SH-SY5Y (cell line): Measurements from ENCODE around the gene PNISR.

Source experiments
- GATA2 ChIP-seq: IDR thresholded peaks from 2 replicates; pipeline ENCODE4 v1.6.1; 2011; ENCODE audit warnings: mild to moderate bottlenecking, low read depth, low read length
- GATA3 ChIP-seq: IDR thresholded peaks from 2 replicates; pipeline ENCODE4 v1.6.1; 2011; ENCODE audit warnings: low read depth, mild to moderate bottlenecking, low read length, moderate library complexity

Gene PNISR

DNA sequence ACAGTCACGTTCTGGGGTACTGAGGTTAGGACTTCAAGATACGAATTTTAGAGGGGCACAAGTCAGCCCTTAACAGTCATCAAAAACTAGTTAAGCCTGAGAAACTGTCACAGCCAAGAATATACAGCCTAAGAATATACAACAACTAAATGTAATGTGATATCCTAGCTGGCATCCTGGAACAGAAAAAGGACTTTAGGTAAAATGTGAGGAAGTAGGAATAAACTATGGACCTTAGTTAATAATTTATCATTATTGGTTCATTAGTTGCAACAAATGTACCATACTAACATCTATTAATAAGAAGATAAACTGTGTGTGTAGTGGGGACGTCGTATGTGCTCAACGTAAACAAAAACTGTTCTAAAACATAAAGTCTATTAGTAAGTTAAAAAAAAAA, 1.1 kb downstream of the PNISR start:
- TF ChIP-seq GATA2 (no peak), GATA3 (no peak)

DNA sequence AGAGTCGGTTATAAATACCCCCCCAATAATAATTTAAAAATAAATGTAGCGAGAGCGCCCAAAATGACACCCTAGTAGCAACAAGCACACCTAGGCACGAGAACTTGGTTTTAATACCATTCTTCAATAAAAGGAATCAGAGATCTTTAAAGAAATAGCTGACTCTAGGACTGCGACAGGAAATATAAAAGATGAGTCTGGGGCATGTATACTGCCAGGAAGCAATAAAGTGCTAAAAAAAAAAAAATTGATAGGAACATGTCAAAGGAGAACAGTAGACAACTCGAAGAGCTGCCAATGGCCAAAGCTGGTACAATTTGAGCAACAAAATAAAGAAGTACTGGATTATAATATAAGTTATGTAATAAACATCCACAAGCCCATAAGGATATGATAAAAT, 2.2 kb downstream of the PNISR start:
- TF ChIP-seq GATA2: no peak
- no peak for TF ChIP-seq GATA3

- TF ChIP-seq GATA2 (no peak), GATA3 (no peak)
Observed at GRCh38 chr6:99416892-99417767, 8.0 kb downstream of the PNISR start.

- no peak for TF ChIP-seq GATA3
Observed at GRCh38 chr6:99416226-99416625, 8.9 kb downstream of the PNISR start.

GRCh38 chr6:99415446-99415845, 9.7 kb downstream of the PNISR start:
- TF ChIP-seq GATA2 (no peak), GATA3 (no peak)

- TF ChIP-seq GATA2 (no peak), GATA3 (no peak)
Observed at GRCh38 chr6:99412065-99412464, 13.0 kb downstream of the PNISR start.

DNA sequence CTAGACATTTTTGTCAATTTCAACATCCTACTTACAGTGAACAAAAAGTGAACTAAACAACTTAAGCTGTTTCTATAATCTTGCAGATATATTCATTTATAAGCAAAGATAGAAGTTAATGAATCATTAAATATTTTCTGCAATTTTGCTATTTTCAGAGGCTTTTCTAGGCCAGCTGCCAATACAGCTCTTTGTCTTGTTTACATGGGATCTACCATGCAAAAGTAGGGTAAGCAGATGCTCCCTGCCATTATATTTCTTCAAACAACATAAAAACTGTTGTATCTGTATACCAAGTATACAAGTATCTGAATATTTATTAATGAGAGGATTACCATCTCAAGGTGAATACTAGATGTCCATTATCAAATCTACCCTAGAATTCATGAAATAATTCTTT, 15.4 kb downstream of the PNISR start:
- no peak for TF ChIP-seq GATA2
- no peak for TF ChIP-seq GATA3

DNA sequence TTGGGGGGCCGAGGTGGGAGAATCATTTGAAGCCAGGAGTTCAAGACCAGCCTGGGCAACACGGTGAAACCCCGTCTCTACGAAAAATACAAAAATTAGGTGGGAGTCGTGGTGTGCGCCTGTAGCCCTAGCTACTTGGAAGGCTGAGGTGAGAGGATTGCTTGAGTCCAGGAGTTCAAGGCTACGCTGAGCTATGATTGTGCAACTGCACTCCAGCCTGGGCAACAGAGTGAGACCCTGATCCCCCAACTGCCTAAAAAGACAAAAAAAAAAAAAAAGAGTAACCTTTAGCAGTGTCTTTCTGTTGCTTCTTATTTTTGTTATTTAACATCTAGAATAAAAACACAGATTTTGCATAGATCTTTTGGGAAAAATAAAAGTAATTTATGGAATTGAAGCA, 18.0 kb downstream of the PNISR start:
- TF ChIP-seq GATA3: no peak
- TF ChIP-seq GATA2: no peak

DNA sequence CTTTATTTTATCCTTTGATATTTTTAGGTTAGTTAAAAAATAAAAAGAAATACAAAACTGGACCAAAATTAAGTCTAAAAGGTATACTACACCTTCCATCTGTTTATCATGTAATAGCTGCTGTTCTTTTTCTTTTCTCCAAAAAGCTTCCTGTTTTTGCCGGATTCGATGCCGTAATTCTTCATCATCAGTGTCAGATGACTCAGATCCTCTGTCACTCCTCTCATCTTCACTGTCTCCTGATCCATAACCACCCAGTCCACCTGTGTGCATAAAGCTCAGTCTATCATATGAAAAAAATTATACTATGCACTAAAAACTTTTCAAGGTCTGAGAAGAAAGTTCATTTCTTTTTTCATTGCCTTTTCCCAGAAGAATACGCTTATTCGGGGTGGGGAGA, 22.7 kb downstream of the PNISR start:
- TF ChIP-seq GATA3 (no peak), GATA2 (no peak)

DNA sequence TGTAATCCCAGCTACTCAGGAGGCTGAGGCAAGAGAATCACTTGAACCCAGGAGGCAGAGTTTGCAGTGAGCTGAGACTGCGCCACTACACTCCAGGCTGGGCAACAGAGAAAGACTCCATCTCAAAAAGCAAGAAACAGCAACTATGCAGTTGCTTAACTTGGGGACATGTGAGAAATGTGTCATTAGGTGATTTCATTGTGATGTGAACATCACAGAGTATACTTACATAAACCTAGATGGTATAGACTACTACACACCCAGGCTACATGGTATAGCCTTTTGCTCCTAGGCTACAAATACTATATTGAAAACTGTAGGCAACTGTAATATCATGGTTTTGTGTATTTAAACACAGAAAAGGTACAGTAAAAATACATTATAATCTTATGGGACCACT, 27.8 kb downstream of the PNISR start:
- TF ChIP-seq GATA3: no peak
- TF ChIP-seq GATA2: no peak

DNA sequence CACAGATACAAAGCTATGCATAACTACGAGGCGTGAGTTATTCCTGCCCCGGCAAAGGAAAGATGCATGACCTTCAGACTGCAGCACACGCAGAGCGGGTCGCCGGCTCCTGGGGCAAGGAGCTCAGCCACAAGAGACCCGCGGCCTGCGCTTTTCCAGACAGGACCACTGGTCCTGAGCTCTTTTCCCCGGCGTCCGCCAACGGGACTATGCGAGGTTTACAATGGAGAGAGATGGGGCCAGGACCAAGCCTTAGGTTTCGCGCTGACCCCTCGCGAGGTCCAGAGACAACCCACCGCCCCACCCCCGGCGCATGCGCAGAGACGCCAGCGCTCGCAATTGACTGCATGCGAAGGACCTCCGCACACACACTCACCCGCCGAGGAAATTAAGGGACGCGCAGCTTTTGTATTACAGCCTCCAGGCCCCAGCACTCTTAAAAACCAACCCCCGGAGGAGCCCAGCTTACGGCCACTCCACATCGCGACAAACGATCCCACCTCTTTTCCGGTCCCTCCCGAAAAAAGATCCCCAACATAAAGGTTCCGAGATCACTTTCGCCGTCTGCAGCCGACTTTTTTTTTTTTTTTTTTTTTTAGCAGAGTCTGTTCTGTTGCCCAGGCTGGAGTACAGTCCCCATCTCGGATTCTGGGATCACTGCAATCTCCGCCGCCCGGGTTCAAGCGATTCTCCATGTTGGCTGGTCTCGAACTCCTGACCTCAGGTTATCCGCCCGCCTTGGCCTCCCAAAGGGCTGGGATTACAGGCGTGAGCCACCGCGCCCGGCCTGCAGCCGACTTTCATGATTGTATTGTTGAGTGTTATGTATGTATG, 31.2 kb downstream of the PNISR start, which contains the start of gene COQ3:
Gene COQ3, minus strand, starts transcription at position 498 of the 834 bp plus-strand sequence. Its CDS starts 16 bp downstream, at position 482.
- TF ChIP-seq GATA3: no peak
- TF ChIP-seq GATA2: no peak

DNA sequence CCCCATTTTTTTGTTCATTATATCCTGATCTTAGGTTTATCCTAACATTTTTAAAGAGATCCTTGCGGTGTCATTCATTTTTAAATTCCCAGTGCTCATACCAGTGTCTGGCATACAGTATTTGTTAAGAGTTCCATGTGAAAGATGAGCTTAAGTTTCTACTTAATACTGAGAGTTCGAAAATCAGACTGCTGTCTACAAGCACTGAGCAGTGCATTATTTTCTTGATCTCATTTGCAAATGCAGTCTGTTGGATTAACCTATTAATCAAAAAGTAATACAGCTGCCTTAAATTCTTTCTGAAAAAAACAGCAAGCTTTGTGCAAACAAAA, 31.8 kb downstream of the PNISR start:
- TF ChIP-seq GATA2: no peak
- TF ChIP-seq GATA3: no peak

DNA sequence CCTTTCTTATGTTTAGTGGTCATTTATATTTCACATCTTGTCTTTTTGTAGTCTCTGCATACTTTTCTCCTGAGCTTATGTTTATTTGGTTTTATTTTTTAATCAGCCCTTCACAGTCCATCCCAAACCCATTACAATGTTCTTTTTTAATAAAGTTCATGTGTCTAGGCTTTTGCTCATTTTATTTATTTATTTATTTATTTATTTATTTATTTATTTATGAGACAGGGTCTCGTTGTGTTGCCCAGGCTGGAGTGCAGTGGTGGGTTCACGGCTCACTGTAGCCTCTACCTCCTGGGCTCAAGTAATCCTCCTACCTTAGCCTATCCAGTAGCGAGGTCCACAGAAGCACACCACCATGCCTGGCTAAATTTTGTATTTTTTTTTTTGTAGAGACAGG, 34.2 kb downstream of the PNISR start:
- no peak for TF ChIP-seq GATA3
- no peak for TF ChIP-seq GATA2

GRCh38 chr6:99384507-99384906, 40.6 kb downstream of the PNISR start:
- TF ChIP-seq GATA3: no peak
- TF ChIP-seq GATA2: no peak

DNA sequence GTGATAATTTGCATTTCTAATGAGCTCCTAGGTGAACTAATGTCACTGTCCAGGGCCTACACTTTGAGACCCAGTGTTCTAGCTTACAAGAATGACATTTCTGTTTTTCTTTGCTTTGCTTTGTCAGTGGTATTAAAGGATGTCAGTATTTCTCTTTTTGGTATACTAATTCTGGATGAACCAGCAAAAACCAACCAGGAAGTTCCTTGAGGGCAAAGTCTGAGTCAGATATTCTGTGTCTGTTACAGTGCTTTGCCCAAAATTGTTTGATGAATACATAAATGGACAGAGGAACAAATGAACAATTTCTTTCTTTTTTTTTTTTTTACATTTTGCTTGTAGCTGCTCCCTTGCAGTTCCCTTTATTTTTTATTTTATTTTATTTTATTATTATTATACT, 46.5 kb downstream of the PNISR start:
- TF ChIP-seq GATA2 (no peak), GATA3 (no peak)

- TF ChIP-seq GATA3: no peak
- TF ChIP-seq GATA2: no peak
Observed at GRCh38 chr6:99369533-99369932, 55.6 kb downstream of the PNISR start.
